Heart left ventricle (tissue), 13 donors: ENCODE results near the gene GOLGA8B.

ENCODE experiments used
- POLR2A ChIP-seq, 2 donors: fragments of 450-650 bp; IDR thresholded peaks; one replicate each; pipeline ENCODE4 v1.6.1; 2017; ENCODE audit warnings: antibody characterized with exemption in 2 of 2, mild to moderate bottlenecking in 2 of 2, moderate library complexity in 2 of 2
- TF ChIP-seq, protein P1 (sequence below), 12 donors: fragments of 200-600 bp; sonication (generic) in 4 of 12; IDR thresholded peaks; one replicate each; pipeline versions ENCODE4 v1.5.0 to v1.8.0; 2018 to 2022; ENCODE audit warnings: antibody characterized with exemption in 12 of 12, mild to moderate bottlenecking in 5 of 12
- donor health status: ischemic (EF 13 %, LVEDD 7.1; RV severe dilation, severe dysfunction).
- donor health status: DM: no; HTN: yes; CAD: no.
- donor health status: DM: no; HTN: no; CAD: no.
- donor health status: ischemic (EF 25% LVEDD 6.9; RV normal size, moderate dysfunction).
- donor health status: ischemic (EF 25% LVEDD 5.7; RV mildly dilated, moderate dysfunction).
- donor health status: ischemic (EF 35%, LVEDD 5.7; RV mildly dilated, moderate dysfunction).
- donor health status: nonischemic (EF 11% LVEDD 7.7; RV severe dilation, severe dysfunction).
- donor health status: DM: yes; HTN: yes; CAD: no.
- donor health status: PGD.
- donor health status: ischemic (EF 29% LVEDD 5.4; RV normal size, mild dysfunction).
- donor health status: nonischemic (EF 23%, LVEDD 6.1; RV moderate dilation, normal function).

DNA sequence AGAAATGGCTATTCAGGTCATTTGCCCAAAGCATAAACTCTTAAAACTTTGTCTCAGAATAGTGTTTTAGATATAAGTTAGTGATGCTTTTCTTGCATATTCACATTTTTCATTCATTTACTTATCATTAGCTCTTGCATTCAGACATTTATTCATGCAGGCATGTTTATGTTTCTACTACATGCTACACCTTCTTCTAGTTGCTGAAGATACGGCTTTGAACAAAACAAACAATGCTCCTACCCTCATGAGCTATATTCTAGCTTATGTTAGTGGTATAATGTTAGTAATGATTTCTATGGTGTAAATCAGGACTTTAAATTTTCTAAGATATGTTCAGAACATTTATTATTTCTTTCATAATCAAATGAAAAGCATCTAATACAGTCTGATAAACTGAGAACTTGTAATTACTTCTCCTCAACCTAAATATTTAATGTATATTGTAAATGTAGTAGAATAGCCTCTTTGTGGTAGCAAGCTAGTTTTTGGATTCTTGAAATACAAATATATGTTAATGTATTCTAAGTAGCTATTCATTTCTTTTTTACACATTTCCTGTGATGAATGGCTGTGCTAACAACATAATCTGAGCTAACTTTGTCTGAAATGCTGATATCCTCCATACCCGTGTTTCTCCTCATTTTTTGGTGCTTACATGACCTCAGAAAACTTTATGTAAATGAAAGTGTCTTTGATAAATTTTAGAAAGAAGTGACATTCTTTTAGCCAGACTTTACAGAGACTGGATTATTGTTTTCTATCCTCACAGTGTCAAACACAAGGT, 15.5 kb upstream of the GOLGA8B start:
- TF ChIP-seq, protein P1, sequence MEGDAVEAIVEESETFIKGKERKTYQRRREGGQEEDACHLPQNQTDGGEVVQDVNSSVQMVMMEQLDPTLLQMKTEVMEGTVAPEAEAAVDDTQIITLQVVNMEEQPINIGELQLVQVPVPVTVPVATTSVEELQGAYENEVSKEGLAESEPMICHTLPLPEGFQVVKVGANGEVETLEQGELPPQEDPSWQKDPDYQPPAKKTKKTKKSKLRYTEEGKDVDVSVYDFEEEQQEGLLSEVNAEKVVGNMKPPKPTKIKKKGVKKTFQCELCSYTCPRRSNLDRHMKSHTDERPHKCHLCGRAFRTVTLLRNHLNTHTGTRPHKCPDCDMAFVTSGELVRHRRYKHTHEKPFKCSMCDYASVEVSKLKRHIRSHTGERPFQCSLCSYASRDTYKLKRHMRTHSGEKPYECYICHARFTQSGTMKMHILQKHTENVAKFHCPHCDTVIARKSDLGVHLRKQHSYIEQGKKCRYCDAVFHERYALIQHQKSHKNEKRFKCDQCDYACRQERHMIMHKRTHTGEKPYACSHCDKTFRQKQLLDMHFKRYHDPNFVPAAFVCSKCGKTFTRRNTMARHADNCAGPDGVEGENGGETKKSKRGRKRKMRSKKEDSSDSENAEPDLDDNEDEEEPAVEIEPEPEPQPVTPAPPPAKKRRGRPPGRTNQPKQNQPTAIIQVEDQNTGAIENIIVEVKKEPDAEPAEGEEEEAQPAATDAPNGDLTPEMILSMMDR (IDR thresholded peaks at IDR 0.05) = no peak
- no peak for TF ChIP-seq POLR2A (IDR thresholded peaks at IDR 0.05)
